Naive thymus-derived CD4-positive, alpha-beta T cell (primary cell): ENCODE measurements around the gene APBA2. TPM values are rescaled to one million over a fixed set of nuclear protein-coding genes. Genes with fewer than 3 reads are reported as not detected.
A peak's percentile ranks its signal among the peaks of the same experiment; 100 is the strongest.

Experiments used
- ATAC-seq: fragments of 150-1000 bp; cut with Tn5 transposase; 2 replicates; pipeline ENCODE4 v1.10.0; 2021; ENCODE audit warnings: mild to moderate bottlenecking, moderate library complexity
- CTCF ChIA-PET: fragments of 350-600 bp; sonication (Branson Sonifier 250); formaldehyde crosslinking; loops from one replicate; lab custom pipeline; 2021; ENCODE audit warnings: antibody characterized with exemption; lab: Charles Lee
- POLR2A ChIA-PET: fragments of 350-600 bp; sonication (Branson Sonifier 250); formaldehyde crosslinking; loops from one replicate; lab custom pipeline; 2021; ENCODE audit warnings: antibody characterized with exemption, inconsistent platforms; lab: Charles Lee
- DNase-seq, 9 donors: peaks; one replicate each; pipeline versions ENCODE4 v3.0.0 to v3.0.0-alpha.2; 2020 to 2022; ENCODE audit warnings: mixed read lengths in 1 of 9
- H3K27ac ChIP-seq: one replicate; pipeline ENCODE4 v1.7.0; 2013; ENCODE audit warnings: mild to moderate bottlenecking, low read depth, low read length, moderate library complexity
- H3K27me3 ChIP-seq, 2 donors: one replicate each; pipeline ENCODE4 v1.7.0; 2013; ENCODE audit warnings: low read length in 2 of 2, mild to moderate bottlenecking in 2 of 2, moderate library complexity in 2 of 2; ENCODE audit not compliant: control insufficient read depth in 2 of 2, insufficient read depth in 2 of 2
- H3K36me3 ChIP-seq, 3 experiments: 1 replicate in 2 of 3; 2 replicates in 1 of 3; pipeline ENCODE4 v1.7.0; 2013; ENCODE audit warnings: low read length in 3 of 3, mild to moderate bottlenecking in 3 of 3, moderate library complexity in 1 of 3; ENCODE audit not compliant: insufficient read depth in 3 of 3, control insufficient read depth in 2 of 3
- H3K4me1 ChIP-seq, 2 donors: one replicate each; pipeline ENCODE4 v1.7.0; 2013; ENCODE audit warnings: low read length in 2 of 2, mild to moderate bottlenecking in 2 of 2, moderate library complexity in 1 of 2; ENCODE audit not compliant: control insufficient read depth in 2 of 2, insufficient read depth in 2 of 2
- H3K4me3 ChIP-seq: 2 replicates; pipeline ENCODE4 v1.7.0; 2013; ENCODE audit warnings: mild to moderate bottlenecking, low read length
- H3K9me3 ChIP-seq, 3 experiments: 1 replicate in 2 of 3; 2 replicates in 1 of 3; pipeline ENCODE4 v1.7.0; 2013; ENCODE audit warnings: low read length in 3 of 3; ENCODE audit not compliant: control insufficient read depth in 2 of 3
- H3K27ac Mint-ChIP-seq, 9 donors: one replicate each; pipeline ENCODE4 v1.8.0; 2020 to 2022; ENCODE audit warnings: mixed read lengths in 9 of 9, mild to moderate bottlenecking in 8 of 9, moderate library complexity in 5 of 9, inconsistent platforms in 2 of 9
- H3K27me3 Mint-ChIP-seq, 5 donors: one replicate each; pipeline ENCODE4 v1.8.0; 2021 to 2022; ENCODE audit warnings: mixed read lengths in 5 of 5, mild to moderate bottlenecking in 1 of 5
- H3K36me3 Mint-ChIP-seq, 5 donors: one replicate each; pipeline ENCODE4 v1.8.0; 2020 to 2022; ENCODE audit warnings: mixed read lengths in 5 of 5, mild to moderate bottlenecking in 3 of 5, inconsistent platforms in 1 of 5
- H3K4me1 Mint-ChIP-seq, 7 donors: one replicate each; pipeline ENCODE4 v1.8.0; 2020 to 2022; ENCODE audit warnings: mixed read lengths in 7 of 7, mild to moderate bottlenecking in 3 of 7, inconsistent platforms in 1 of 7
- H3K4me3 Mint-ChIP-seq, 10 donors: one replicate each; pipeline ENCODE4 v1.8.0; 2020 to 2022; ENCODE audit warnings: mild to moderate bottlenecking in 10 of 10, mixed read lengths in 10 of 10, moderate library complexity in 6 of 10, inconsistent platforms in 2 of 10
- H3K9me3 Mint-ChIP-seq, 11 donors: one replicate each; pipeline ENCODE4 v1.8.0; 2020 to 2022; ENCODE audit warnings: mixed read lengths in 11 of 11, mild to moderate bottlenecking in 4 of 11, inconsistent platforms in 1 of 11, moderate library complexity in 1 of 11
- intact Hi-C, 2 donors: fragments of 100-400 bp; cut with micrococcal nuclease; formaldehyde crosslinking; loops; one replicate each; pipeline ENCODE4 v1.15.1; 2023
- polyA plus RNA-seq, 2 donors: library from polyadenylated mRNA; unstranded; fragments of 300-500 nt; fragmentation: Illumina TruSeq; gene quantifications; one replicate each; pipeline ENCODE4 v1.2.3, GENCODE V29; 2021
- total RNA-seq, 6 experiments: library from RNA in 5 of 6; stranded (reverse) in 5 of 6; gene quantifications; 1 replicate in 5 of 6; 2 replicates in 1 of 6; pipeline ENCODE4 v1.2.3 and lab custom pipeline; 2021 to 2026

APBA2 gene
- total and polyA plus RNA-seq, 7 experiments from 2014 or later = 7.7 to 139 (median 110) TPM

- Histone ChIP-seq H3K9me3 (no peaks in the 10 kb centered on the region), H3K27me3 (no peaks in the 10 kb centered on the region), H3K36me3 (no peaks in the 10 kb centered on the region), H3K4me3 (no peak overlapping the region), H3K27ac (no peak overlapping the region), H3K4me1 (peaks cover 0 to 15% of the 10 kb centered on the region in 2 donors)
- ChIA-PET POLR2A (interaction anchor here (0.6 to 1.0 kb wide), 3 partner anchors 9 to 44 kb away, joined by 3 read pairs; no protein-coding TSS in a partner anchor), CTCF (interaction anchor here (1.4 kb wide), 1 partner anchor 14 kb away, joined by 3 read pairs; no protein-coding TSS in a partner anchor)
- Mint-ChIP-seq H3K4me1 (peaks cover 0 to 97% (median 80%) of the 10 kb centered on the region in 7 donors), H3K36me3 (peaks cover 0 to 23% (median 7%) of the 10 kb centered on the region in 5 donors), H3K4me3 (peak overlapping the region in 6 of 10 donors; percentile 13 to 74 (median 54)), H3K9me3 (no peaks in the 10 kb centered on the region), H3K27ac (peak overlapping the region in 7 of 9 donors; percentile 30 to 87 (median 61)), H3K27me3 (peaks cover 0 to 7% (median 0%) of the 10 kb centered on the region in 5 donors)
- ATAC-seq (no peak), DNase-seq (no peak)
- intact Hi-C loops = no loop called here
Observed at GRCh38 chr15:28904541-28905315, 19.0 kb downstream of the APBA2 start.

- no peaks in the 10 kb centered on the region for H3K9me3 ChIP-seq
- H3K36me3 Mint-ChIP-seq = peaks cover 0 to 17% (median 7%) of the 10 kb centered on the region in 5 donors
- ChIA-PET CTCF (interaction anchor here (0.7 kb wide), 1 partner anchor 32 kb away, joined by 3 read pairs; no protein-coding TSS in a partner anchor), POLR2A (no interaction called here)
- peak overlapping the region in 7 of 9 donors; percentile 6 to 73 (median 48) for H3K27ac Mint-ChIP-seq
- peaks cover 0 to 7% (median 0%) of the 10 kb centered on the region in 5 donors for H3K27me3 Mint-ChIP-seq
- no peak for ATAC-seq
- H3K4me3 ChIP-seq = no peak overlapping the region
- peaks cover 0 to 98% (median 75%) of the 10 kb centered on the region in 7 donors for H3K4me1 Mint-ChIP-seq
- H3K27ac ChIP-seq = no peak overlapping the region
- no peak for DNase-seq
- H3K36me3 ChIP-seq = no peaks in the 10 kb centered on the region
- no peaks in the 10 kb centered on the region for H3K27me3 ChIP-seq
- H3K4me3 Mint-ChIP-seq = peak overlapping the region in 2 of 10 donors; percentile 13 to 45
- H3K4me1 ChIP-seq = peaks cover 0 to 27% of the 10 kb centered on the region in 2 donors
- no peaks in the 10 kb centered on the region for H3K9me3 Mint-ChIP-seq
- intact Hi-C loops = no loop called here
Observed at GRCh38 chr15:28907338-28907960, 21.7 kb downstream of the APBA2 start.

DNA sequence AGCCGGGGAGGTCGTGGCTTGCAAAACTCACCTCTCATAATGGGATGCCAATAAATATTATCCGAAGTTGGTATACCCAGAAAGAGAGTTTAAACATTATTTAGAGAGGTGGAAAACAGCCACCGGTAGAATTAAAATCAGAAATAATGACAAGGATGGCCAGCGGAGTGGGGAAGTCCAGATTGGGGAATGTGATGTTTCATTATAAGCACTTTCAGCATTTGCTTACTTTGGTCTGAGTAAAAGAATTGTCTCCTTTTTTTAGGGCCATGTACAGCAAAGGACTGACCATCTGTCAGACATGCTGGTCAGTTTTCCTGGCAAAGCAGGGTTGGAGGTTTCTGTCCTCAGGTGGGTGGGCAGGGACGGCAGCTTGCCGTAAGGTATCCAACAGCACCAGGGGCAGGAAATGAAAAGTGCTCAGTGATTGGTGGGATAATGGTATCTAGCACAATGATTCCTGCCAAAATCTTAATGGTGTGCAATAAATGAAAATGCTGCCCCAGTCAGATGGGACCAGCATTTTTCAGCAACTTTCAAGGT, 24.3 kb downstream of the APBA2 start:
- H3K36me3 ChIP-seq = peaks cover 0 to 4% (median 0%) of the 10 kb centered on the region in 3 experiments
- H3K27ac ChIP-seq = no peak overlapping the region
- DNase-seq (no peak), ATAC-seq (no peak)
- Mint-ChIP-seq H3K27me3 (peaks cover 0 to 4% (median 0%) of the 10 kb centered on the region in 5 donors), H3K27ac (peak overlapping the region in 1 of 9 donors; percentile 31), H3K4me3 (no peak overlapping the region), H3K4me1 (peaks cover 0 to 78% (median 58%) of the 10 kb centered on the region in 7 donors), H3K9me3 (no peaks in the 10 kb centered on the region), H3K36me3 (peaks cover 0 to 16% (median 7%) of the 10 kb centered on the region in 5 donors)
- ChIA-PET CTCF (interaction anchor here (0.5 kb wide), 1 partner anchor 10 kb away, joined by 3 read pairs; no protein-coding TSS in a partner anchor), POLR2A (no interaction called here)
- H3K9me3 ChIP-seq = no peaks in the 10 kb centered on the region
- peaks cover 0 to 17% of the 10 kb centered on the region in 2 donors for H3K4me1 ChIP-seq
- H3K4me3 ChIP-seq = no peak overlapping the region
- intact Hi-C loops = no loop called here
- no peaks in the 10 kb centered on the region for H3K27me3 ChIP-seq

DNA sequence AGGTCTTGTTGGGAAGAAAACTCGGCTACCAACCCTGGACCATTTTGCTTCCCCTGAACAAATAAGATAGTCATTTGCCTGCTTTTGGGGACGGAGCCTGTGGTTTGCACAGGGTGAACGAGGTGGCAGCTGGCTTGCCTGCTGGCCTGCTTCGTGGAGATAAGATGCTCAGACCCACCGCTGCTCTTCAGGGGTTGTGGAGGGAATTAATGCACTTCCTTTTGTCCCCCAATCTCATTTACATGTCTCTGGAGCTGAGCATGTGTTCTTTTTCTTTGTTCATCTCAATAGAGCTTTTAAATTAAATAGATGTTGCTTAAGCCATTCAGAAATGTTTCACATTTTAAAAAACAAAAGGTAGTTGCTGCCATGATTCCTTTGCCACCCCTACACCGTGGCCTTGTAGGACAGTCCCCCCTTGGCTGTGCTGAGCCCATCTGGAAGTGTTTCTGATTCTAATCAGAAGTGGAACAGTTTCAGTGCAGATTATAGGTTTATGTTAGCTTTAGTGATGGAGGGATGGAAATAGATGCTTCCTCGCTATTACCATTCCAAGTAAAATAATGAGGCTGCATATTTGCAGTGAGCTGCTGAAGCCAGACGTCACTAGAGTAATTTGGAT, 25.6 kb downstream of the APBA2 start:
- H3K4me1 ChIP-seq = peaks cover 0 to 17% of the 10 kb centered on the region in 2 donors
- H3K4me3 ChIP-seq = no peak overlapping the region
- no peak for DNase-seq
- H3K9me3 Mint-ChIP-seq = no peaks in the 10 kb centered on the region
- H3K4me3 Mint-ChIP-seq = peak overlapping the region in 6 of 10 donors; percentile 3 to 42 (median 24)
- peaks cover 0 to 6% (median 0%) of the 10 kb centered on the region in 3 experiments for H3K36me3 ChIP-seq
- no peaks in the 10 kb centered on the region for H3K9me3 ChIP-seq
- intact Hi-C loops = no loop called here
- ATAC-seq = no peak
- POLR2A ChIA-PET = interaction anchor here (0.9 to 1.4 kb wide), 2 partner anchors 9 to 23 kb away, joined by 4 read pairs; no protein-coding TSS in a partner anchor
- no peak overlapping the region for H3K27ac ChIP-seq
- CTCF ChIA-PET = interaction anchor here (0.7 kb wide), 1 partner anchor 199 kb away, joined by 3 read pairs; no protein-coding TSS in a partner anchor
- no peaks in the 10 kb centered on the region for H3K27me3 ChIP-seq
- peaks cover 0 to 16% (median 7%) of the 10 kb centered on the region in 5 donors for H3K36me3 Mint-ChIP-seq
- peak overlapping the region in 8 of 9 donors; percentile 18 to 76 (median 63) for H3K27ac Mint-ChIP-seq
- peaks cover 0 to 64% (median 50%) of the 10 kb centered on the region in 7 donors for H3K4me1 Mint-ChIP-seq
- H3K27me3 Mint-ChIP-seq = peaks cover 0 to 3% (median 0%) of the 10 kb centered on the region in 5 donors

GRCh38 chr15:28912422-28912821, 26.6 kb downstream of the APBA2 start:
- H3K4me1 Mint-ChIP-seq = peaks cover 0 to 54% (median 42%) of the 10 kb centered on the region in 7 donors
- Histone ChIP-seq H3K27ac (no peak overlapping the region), H3K4me3 (no peak overlapping the region), H3K36me3 (peaks cover 0 to 6% (median 0%) of the 10 kb centered on the region in 3 experiments), H3K27me3 (no peaks in the 10 kb centered on the region), H3K4me1 (peaks cover 0 to 17% of the 10 kb centered on the region in 2 donors), H3K9me3 (no peaks in the 10 kb centered on the region)
- CTCF ChIA-PET = interaction anchor here (0.5 to 1.2 kb wide), 2 partner anchors 29 to 63 kb away, joined by 4 read pairs; no protein-coding TSS in a partner anchor
- intact Hi-C loops = no loop called here
- H3K27me3 Mint-ChIP-seq = no peaks in the 10 kb centered on the region
- H3K27ac Mint-ChIP-seq = peak overlapping the region in 4 of 9 donors; percentile 2 to 48 (median 43)
- H3K9me3 Mint-ChIP-seq = no peaks in the 10 kb centered on the region
- H3K36me3 Mint-ChIP-seq = peaks cover 0 to 13% (median 7%) of the 10 kb centered on the region in 5 donors
- ATAC-seq = peak; percentile 36
- H3K4me3 Mint-ChIP-seq = peak overlapping the region in 3 of 10 donors; percentile 40 to 57 (median 43)
- POLR2A ChIA-PET = interaction anchor here (1.3 to 1.5 kb wide), 4 partner anchors 8 to 27 kb away, joined by 3 to 6 read pairs (median 4); partner anchors contain the start of gene APBA2
- no peak for DNase-seq
